ENCODE measurements around the gene ZBTB45.
A peak's percentile ranks its signal among the peaks of the same experiment; 100 is the strongest.
"Not testable (repeated sequence)": the region's sequence is repeated elsewhere in the genome, so short reads cannot be mapped to it uniquely, and the experiment has no call there.

Gene ZBTB45

DNA sequence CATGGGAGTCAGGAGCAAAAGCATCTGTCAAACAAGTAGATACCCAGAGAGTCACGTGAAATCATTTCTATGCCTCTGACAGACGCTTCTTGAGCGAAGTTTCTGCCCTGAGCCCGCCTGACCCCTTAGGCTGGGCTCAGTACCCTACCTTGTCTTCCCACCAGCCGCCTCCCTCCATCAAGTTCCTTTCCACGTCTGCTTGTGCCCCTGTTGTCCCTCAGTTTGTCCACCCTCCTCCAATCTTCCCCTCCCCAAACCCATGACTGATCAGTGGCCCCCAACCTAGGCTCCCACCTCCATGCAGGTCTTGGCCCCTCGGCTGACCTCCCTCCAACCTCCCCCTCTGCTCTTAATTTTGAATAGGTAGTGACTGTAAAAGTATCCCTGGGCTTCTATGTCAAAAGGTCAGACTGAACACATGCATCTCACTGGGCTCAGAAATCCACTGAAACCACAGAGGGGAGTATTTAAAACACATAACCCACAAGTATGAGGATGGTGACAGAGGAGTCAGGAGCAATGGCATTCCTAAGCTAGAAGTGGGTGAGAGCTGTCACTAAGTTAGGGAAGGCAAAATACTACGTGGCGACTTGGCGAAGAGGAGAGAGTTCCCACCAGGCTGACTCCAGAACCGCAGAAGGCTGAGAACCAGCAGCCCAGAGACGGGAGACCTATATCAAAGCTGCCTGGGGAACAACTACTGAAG is 45.2 kb downstream of the ZBTB45 start:
- no peak for DNase-seq

DNA sequence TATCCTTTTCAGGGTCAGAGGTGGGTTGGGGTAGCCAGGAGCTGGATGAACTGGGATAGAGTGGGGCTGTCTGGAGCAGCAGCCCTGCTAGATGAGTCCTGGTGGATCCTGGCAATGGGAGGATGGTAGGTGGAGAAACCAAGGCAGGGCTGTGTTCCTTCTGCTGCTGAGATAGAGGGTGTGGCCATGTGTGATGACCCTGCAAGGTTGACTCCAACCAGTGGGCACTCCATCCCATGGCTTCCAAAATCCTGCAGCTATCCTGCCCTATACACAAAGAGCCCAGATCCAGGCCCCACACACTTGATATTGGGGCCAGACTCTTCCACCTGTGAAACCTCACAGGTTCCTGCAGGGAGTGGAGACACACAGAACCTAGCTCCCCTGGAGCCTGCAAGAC is 45.8 kb downstream of the ZBTB45 start:
- DNase-seq, result no peak

DNA sequence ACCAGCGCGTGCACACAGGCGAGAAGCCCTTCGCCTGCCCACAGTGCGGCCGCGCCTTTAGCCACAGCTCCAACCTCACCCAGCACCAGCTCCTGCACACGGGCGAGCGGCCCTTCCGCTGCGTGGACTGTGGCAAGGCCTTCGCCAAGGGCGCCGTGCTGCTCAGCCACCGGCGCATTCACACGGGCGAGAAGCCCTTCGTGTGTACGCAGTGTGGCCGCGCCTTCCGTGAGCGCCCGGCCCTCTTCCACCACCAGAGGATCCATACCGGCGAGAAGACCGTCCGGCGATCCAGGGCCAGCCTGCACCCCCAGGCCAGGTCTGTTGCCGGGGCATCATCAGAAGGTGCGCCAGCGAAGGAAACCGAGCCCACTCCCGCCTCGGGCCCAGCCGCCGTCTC is 47.9 kb downstream of the ZBTB45 start:
- DNase-seq, result no peak

DNA sequence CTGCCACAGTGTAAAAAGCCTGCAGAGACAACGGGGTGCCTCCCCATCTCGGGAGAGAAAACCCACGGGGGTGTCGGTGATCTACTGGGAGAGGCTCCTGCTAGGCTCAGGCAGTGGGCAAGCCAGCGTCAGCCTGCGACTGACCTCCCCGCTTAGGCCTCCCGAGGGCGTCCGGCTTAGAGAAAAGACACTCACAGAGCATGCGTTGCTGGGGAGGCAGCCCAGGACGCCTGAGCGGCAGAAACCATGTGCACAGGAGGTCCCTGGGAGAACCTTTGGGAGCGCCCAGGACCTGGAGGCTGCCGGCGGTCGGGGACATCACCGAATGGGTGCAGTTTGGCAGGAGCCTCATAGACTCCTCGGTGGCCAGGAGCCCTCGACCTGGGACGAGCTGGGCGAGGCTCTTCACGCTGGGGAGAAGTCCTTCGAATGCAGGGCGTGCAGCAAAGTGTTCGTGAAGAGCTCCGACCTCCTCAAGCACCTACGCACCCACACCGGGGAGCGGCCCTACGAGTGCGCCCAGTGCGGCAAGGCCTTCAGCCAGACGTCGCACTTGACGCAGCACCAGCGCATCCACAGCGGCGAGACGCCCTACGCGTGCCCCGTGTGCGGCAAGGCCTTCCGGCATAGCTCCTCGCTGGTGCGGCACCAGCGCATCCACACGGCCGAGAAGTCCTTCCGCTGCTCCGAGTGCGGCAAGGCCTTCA is 48.6 kb downstream of the ZBTB45 start:
- DNase-seq, result not testable (repeated sequence)

DNA sequence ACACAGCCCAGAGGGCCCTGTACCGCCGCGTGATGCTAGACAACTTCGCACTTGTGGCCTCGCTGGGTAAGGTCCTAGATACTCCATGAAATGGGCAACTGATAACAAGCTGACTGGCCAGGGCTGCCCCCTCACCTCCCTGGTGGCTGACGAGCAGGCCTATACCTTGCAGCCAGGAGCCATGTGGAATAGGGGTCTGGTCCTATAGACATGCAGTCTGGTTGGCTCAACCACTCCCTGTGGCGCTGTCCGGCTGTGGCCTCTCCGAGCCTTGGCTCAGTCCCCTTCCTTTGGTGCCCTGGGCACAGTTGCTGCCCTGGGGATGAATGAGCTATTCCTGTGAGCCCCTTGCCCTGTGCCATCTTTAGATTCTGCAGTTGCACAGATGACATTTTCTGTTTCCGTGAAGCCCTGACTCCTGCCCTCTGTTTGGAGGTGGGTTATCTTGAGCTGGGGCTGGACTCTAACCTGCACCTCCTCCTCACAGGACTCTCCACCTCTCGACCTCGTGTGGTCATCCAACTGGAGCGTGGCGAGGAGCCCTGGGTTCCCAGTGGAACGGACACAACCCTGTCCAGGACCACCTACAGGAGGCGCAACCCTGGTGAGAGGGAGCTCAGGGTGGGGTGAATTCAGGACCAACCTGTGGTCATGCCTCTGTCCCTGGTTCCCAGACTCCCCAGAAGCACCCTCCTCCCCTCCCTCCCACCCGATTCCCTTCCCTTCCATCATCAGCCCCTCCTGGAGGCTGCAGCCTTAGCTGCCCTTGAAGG is 50.2 kb downstream of the ZBTB45 start:
- DNase-seq, result no peak

DNA sequence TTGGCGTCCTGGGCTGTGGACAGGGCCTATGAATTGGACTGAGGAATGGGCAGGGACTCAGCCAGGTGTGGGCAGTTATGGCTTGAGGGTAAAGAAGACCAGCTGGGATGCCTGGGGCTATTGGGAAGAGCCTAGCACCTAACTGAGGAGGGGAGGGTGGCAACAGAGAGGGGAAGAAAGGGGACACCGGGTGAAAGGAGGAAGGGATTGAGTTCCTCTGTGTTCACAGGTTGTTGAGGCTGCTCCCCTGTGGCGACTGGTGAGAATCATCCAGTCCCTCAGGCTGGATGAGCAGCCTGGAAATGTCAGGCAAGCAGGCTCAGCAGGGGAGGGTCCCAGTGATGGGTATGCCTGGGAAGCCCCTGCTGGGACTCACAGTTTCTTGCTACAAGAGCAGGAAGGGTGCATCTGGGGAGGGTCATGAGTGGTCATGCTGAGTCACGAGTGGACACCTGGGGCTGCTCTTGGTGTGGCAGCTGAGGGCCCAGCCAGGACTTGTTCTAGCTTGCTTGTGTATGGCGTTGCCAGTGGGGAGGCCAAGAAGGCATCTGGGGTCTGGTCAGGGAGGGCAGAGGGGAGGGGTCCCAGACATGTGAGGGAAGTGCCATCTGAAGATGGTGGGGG is 51.3 kb downstream of the ZBTB45 start:
- no peak for DNase-seq

DNA sequence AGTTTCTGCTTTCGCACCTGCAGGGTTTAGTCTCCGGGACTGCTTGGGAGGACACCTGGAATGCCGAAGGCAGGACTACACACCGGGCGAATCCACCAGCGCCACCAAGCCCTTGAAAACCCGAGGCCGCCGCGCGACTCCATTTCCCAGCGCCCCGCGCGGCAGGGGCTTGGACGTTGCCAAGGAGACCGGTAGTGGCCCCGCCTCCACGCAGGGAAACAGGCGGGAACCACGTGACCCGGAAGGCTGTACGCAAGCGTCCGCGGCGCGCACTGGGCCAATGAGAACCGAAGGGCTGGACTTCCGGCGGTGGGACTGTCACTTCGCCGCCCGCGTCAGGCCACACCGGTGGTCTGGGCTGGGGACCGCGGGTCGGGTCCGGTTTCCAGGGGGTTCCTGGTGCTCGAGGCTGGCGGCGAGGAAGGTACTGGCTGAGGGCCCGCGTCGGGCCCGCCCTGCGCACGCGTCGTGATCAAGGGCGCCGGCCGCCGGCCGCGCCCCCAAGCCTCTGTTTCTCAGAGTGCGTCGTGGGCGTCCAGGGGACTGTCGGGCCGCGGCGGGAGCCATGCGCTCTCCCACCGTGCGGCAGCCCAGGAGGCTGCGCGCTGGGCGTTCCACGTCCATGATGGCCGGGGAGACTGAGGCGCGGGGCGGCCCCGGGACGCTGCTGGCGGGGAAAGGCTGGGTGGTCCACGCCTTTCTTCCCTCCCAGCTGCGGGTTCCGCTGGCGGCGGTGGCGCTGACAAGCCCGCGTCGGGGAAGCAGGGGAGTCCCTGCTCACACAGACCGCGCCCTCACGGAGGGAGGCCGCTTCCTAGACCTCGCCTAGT is 52.6 kb downstream of the ZBTB45 start, which contains the start of gene ZNF324:
ZNF324 (plus strand) TSS at position 321 of the 830 bp plus-strand sequence. CDS start 2,106 bp downstream, outside the sequence.
- DNase-seq, result peak; percentile 95

DNA sequence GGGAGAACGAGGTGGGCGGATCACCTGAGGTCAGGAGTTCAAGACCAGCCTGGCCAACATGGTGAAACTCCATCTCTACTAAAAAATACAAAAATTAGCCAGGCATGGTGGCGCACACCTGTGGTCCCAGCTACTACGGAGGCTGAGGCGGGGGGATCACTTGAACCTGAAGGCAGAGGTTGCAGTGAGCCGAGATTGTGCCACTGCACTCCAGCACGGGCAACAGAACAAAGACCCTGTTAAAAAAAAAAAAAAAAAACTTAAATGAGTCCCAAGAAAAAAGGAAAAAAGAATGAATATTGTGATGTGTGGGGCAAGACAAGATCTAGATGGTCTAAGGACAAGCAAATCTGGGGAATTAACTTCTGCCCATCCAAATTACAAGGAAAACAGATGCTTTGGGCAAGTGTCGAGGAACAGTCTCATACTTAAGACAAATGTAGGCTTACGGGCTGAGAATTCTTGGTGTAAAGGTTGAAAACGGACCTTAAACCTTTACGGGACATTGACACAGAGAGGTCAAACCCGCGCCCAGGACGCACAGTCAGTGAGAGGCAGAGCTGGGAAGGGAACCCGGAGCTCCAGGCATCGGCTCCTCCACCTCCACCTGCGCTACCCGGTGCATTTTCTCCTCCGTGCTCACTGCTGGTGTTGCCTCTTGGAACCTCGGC is 53.4 kb downstream of the ZBTB45 start:
- DNase-seq, result no peak

All from activated gamma-delta T cell (primary cell).